ENCODE measurements around the gene CDKN2B-AS1. TPM values are rescaled to one million over a fixed set of nuclear protein-coding genes. Genes with fewer than 3 reads are reported as not detected.

The CDKN2B-AS1 gene
- total and polyA plus RNA-seq, 2 experiments from 2014 or later, result 0.14 TPM; not detected in 1

- DNase-seq (ENCODE audit: low spot score), result no peak
- H3K27ac ChIP-seq (ENCODE audit: low read depth), result no peak overlapping the region
- TF ChIP-seq NANOG (IDR thresholded peaks at IDR 0.05; ENCODE audit: borderline replicate concordance), result no peak
- TF ChIP-seq STAT1 (IDR thresholded peaks at IDR 0.05; ENCODE audit: unreplicated experiment), result no peak
- TF ChIP-seq ZNF114 (CRISPR knock-in tag; IDR thresholded peaks at IDR 0.05), result no peak
- no peak for TF ChIP-seq JUNB (IDR thresholded peaks at IDR 0.05; ENCODE audit: unreplicated experiment)
- no peak for TF ChIP-seq CREB1 (CRISPR knock-in tag; IDR thresholded peaks at IDR 0.05; ENCODE audit: low read depth)
- TF ChIP-seq, protein P1, sequence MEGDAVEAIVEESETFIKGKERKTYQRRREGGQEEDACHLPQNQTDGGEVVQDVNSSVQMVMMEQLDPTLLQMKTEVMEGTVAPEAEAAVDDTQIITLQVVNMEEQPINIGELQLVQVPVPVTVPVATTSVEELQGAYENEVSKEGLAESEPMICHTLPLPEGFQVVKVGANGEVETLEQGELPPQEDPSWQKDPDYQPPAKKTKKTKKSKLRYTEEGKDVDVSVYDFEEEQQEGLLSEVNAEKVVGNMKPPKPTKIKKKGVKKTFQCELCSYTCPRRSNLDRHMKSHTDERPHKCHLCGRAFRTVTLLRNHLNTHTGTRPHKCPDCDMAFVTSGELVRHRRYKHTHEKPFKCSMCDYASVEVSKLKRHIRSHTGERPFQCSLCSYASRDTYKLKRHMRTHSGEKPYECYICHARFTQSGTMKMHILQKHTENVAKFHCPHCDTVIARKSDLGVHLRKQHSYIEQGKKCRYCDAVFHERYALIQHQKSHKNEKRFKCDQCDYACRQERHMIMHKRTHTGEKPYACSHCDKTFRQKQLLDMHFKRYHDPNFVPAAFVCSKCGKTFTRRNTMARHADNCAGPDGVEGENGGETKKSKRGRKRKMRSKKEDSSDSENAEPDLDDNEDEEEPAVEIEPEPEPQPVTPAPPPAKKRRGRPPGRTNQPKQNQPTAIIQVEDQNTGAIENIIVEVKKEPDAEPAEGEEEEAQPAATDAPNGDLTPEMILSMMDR (conservative IDR thresholded peaks at IDR 0.05; ENCODE audit: low read depth in 2 of 2), result no peak
- TF ChIP-seq, protein P2, sequence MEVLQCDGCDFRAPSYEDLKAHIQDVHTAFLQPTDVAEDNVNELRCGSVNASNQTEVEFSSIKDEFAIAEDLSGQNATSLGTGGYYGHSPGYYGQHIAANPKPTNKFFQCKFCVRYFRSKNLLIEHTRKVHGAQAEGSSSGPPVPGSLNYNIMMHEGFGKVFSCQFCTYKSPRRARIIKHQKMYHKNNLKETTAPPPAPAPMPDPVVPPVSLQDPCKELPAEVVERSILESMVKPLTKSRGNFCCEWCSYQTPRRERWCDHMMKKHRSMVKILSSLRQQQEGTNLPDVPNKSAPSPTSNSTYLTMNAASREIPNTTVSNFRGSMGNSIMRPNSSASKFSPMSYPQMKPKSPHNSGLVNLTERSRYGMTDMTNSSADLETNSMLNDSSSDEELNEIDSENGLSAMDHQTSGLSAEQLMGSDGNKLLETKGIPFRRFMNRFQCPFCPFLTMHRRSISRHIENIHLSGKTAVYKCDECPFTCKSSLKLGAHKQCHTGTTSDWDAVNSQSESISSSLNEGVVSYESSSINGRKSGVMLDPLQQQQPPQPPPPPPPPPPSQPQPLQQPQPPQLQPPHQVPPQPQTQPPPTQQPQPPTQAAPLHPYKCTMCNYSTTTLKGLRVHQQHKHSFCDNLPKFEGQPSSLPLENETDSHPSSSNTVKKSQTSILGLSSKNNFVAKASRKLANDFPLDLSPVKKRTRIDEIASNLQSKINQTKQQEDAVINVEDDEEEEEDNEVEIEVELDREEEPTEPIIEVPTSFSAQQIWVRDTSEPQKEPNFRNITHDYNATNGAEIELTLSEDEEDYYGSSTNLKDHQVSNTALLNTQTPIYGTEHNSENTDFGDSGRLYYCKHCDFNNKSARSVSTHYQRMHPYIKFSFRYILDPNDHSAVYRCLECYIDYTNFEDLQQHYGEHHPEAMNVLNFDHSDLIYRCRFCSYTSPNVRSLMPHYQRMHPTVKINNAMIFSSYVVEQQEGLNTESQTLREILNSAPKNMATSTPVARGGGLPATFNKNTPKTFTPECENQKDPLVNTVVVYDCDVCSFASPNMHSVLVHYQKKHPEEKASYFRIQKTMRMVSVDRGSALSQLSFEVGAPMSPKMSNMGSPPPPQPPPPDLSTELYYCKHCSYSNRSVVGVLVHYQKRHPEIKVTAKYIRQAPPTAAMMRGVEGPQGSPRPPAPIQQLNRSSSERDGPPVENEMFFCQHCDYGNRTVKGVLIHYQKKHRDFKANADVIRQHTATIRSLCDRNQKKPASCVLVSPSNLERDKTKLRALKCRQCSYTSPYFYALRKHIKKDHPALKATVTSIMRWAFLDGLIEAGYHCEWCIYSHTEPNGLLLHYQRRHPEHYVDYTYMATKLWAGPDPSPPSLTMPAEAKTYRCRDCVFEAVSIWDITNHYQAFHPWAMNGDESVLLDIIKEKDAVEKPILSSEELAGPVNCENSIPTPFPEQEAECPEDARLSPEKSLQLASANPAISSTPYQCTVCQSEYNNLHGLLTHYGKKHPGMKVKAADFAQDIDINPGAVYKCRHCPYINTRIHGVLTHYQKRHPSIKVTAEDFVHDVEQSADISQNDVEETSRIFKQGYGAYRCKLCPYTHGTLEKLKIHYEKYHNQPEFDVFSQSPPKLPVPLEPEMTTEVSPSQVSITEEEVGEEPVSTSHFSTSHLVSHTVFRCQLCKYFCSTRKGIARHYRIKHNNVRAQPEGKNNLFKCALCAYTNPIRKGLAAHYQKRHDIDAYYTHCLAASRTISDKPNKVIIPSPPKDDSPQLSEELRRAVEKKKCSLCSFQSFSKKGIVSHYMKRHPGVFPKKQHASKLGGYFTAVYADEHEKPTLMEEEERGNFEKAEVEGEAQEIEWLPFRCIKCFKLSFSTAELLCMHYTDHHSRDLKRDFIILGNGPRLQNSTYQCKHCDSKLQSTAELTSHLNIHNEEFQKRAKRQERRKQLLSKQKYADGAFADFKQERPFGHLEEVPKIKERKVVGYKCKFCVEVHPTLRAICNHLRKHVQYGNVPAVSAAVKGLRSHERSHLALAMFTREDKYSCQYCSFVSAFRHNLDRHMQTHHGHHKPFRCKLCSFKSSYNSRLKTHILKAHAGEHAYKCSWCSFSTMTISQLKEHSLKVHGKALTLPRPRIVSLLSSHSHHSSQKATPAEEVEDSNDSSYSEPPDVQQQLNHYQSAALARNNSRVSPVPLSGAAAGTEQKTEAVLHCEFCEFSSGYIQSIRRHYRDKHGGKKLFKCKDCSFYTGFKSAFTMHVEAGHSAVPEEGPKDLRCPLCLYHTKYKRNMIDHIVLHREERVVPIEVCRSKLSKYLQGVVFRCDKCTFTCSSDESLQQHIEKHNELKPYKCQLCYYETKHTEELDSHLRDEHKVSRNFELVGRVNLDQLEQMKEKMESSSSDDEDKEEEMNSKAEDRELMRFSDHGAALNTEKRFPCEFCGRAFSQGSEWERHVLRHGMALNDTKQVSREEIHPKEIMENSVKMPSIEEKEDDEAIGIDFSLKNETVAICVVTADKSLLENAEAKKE (CRISPR knock-in tag; IDR thresholded peaks at IDR 0.05), result no peak
- TF ChIP-seq POLR2AphosphoS5 (IDR thresholded peaks at IDR 0.05; ENCODE audit: low read depth), result no peak
- TF ChIP-seq ZNF331 (CRISPR knock-in tag; IDR thresholded peaks at IDR 0.05; ENCODE audit: low read depth), result no peak
- TF ChIP-seq EZH2phosphoT487 (IDR thresholded peaks at IDR 0.05; ENCODE audit: unreplicated experiment), result no peak
- TF ChIP-seq EZH2 (IDR thresholded peaks at IDR 0.05; ENCODE audit: low read depth, unreplicated experiment), result no peak
- TF ChIP-seq REST (IDR thresholded peaks at IDR 0.05; ENCODE audit: unreplicated experiment), result no peak
- no peak for TF ChIP-seq ETS1 (IDR thresholded peaks at IDR 0.05)
- H3K4me2 ChIP-seq, result no peak overlapping the region
- no peak overlapping the region for H2AFZ ChIP-seq
- ATAC-seq, result no peak
- no peaks in the 10 kb centered on the region for H3K36me3 Mint-ChIP-seq (ENCODE audit: low read depth)
- no peaks in the 10 kb centered on the region for H4K20me1 ChIP-seq (replicated peaks; ENCODE audit: insufficient read depth)
- H3K36me3 ChIP-seq (ENCODE audit: insufficient read depth), result no peaks in the 10 kb centered on the region
- H3K4me1 Mint-ChIP-seq, result no peaks in the 10 kb centered on the region
- H3K27me3 Mint-ChIP-seq (ENCODE audit: insufficient read depth, low read depth, poor library complexity), result peaks cover 2% of the 10 kb centered on the region
- no peak overlapping the region for H3K4me3 Mint-ChIP-seq
- H3K9me2 ChIP-seq (ENCODE audit: insufficient read depth), result no peaks in the 10 kb centered on the region
- no peaks in the 10 kb centered on the region for H3K79me2 ChIP-seq (replicated peaks; ENCODE audit: insufficient read depth)
- no peak overlapping the region for H3K4me3 ChIP-seq
- no peaks in the 10 kb centered on the region for H3K4me1 ChIP-seq (ENCODE audit: insufficient read depth)
- H3K27me3 ChIP-seq (ENCODE audit: insufficient read depth), result no peaks in the 10 kb centered on the region
- no peak overlapping the region for H3K27ac Mint-ChIP-seq
- H3F3A ChIP-seq (replicated peaks; ENCODE audit: low read depth), result no peaks in the 10 kb centered on the region
- no peaks in the 10 kb centered on the region for H3K9me3 Mint-ChIP-seq
Measured at GRCh38 chr9:22159586-22159985, 165.0 kb downstream of the CDKN2B-AS1 start.

Measured in GM23338 (cell line).